Neural progenitor cell (in vitro differentiated cells): Measurements from ENCODE around the gene ANO2.

Experiments used
- CTCF ChIP-seq: fragments of 200-600 bp; sonication (generic); IDR thresholded peaks from 2 replicates; pipeline ENCODE4 v1.5.1; 2017; ENCODE audit warnings: antibody characterized with exemption, mild to moderate bottlenecking
- EZH2 ChIP-seq: fragments of 200-600 bp; sonication (generic); IDR thresholded peaks from 2 replicates; pipeline ENCODE4 v1.6.1; 2017; ENCODE audit warnings: antibody characterized with exemption, mild to moderate bottlenecking, moderate library complexity
- EZH2phosphoT487 ChIP-seq: fragments of 200-600 bp; sonication (generic); IDR thresholded peaks from 2 replicates; pipeline ENCODE4 v1.6.1; 2017; ENCODE audit warnings: antibody characterized with exemption

- no peak for TF ChIP-seq CTCF
- no peak for TF ChIP-seq EZH2
- no peak for TF ChIP-seq EZH2phosphoT487
Measured at GRCh38 chr12:5966486-5967095, 21.5 kb upstream of the ANO2 start.
